ENCODE measurements around the gene LAMTOR5. TPM values are rescaled to one million over a fixed set of nuclear protein-coding genes. Genes with fewer than 3 reads are reported as not detected.
"Not testable (repeated sequence)": the region's sequence is repeated elsewhere in the genome, so short reads cannot be mapped to it uniquely, and the experiment has no call there.

The LAMTOR5 gene
- total RNA-seq, 4 donors from 2014 or later = 46.1 to 119 (median 80.2) TPM

GRCh38 chr1:110441888-110442287, 34.4 kb upstream of the LAMTOR5 start:
- intact Hi-C loops (cut with DNase I) = no loop called here
- no peak for TF ChIP-seq POLR2A (IDR thresholded peaks at IDR 0.05)
- Histone ChIP-seq H3K36me3 (no peaks in the 10 kb centered on the region), H3K27ac (peak overlapping the region in 2 of 3 donors; percentile 52 to 71), H3K4me3 (replicated peaks in 1 of 3) (no peak overlapping the region), H3K27me3 (no peaks in the 10 kb centered on the region), H3K9me3 (no peaks in the 10 kb centered on the region), H3K4me1 (peaks cover 13 to 20% of the 10 kb centered on the region in 2 donors)
- DNase-seq = no peak

GRCh38 chr1:110440877-110441276, 33.4 kb upstream of the LAMTOR5 start:
- no peak overlapping the region for H3K4me3 ChIP-seq (replicated peaks in 1 of 3)
- H3K27me3 ChIP-seq = no peaks in the 10 kb centered on the region
- H3K9me3 ChIP-seq = no peaks in the 10 kb centered on the region
- no peaks in the 10 kb centered on the region for H3K36me3 ChIP-seq
- WGBS, 2 donors = 13 to 33% methylated on average over 3 of the region's 3 CpGs
- intact Hi-C loops (cut with DNase I) = no loop called here
- peak; percentile 88 to 90 for DNase-seq
- peaks cover 13 to 20% of the 10 kb centered on the region in 2 donors for H3K4me1 ChIP-seq
- H3K27ac ChIP-seq = peak overlapping the region; percentile 52 to 74 (median 71)
- TF ChIP-seq POLR2A (IDR thresholded peaks at IDR 0.05) (no peak), CTCF (IDR thresholded peaks at IDR 0.05) (no peak)

- WGBS, 2 donors = 50 to 55% methylated on average over 1 to 3 of the region's 3 CpGs
- DNase-seq = peak; percentile 31 to 35
- H3K27ac ChIP-seq = peak overlapping the region in 2 of 3 donors; percentile 52 to 71
- H3K9me3 ChIP-seq; H3K36me3 ChIP-seq; H3K4me3 ChIP-seq (replicated peaks in 1 of 3); intact Hi-C loops (cut with DNase I); H3K27me3 ChIP-seq: not testable (repeated sequence)
- H3K4me1 ChIP-seq = peaks cover 13 to 20% of the 10 kb centered on the region in 2 donors
These were observed 32.4 kb upstream of the LAMTOR5 start for GRCh38 chr1:110439873-110440272.

- H3K9me3 ChIP-seq = no peaks in the 10 kb centered on the region
- H3K4me1 ChIP-seq = peaks cover 13 to 20% of the 10 kb centered on the region in 2 donors
- no peak overlapping the region for H3K4me3 ChIP-seq (replicated peaks in 1 of 3)
- intact Hi-C loops (cut with DNase I) = no loop called here
- H3K36me3 ChIP-seq = no peaks in the 10 kb centered on the region
- H3K27ac ChIP-seq = no peak overlapping the region
- H3K27me3 ChIP-seq = no peaks in the 10 kb centered on the region
- 74 to 95% methylated on average over 4 of the region's 4 CpGs for WGBS, 2 donors
- TF ChIP-seq CTCF (IDR thresholded peaks at IDR 0.05) (no peak), POLR2A (IDR thresholded peaks at IDR 0.05) (no peak)
- DNase-seq = no peak
These were observed 31.4 kb upstream of the LAMTOR5 start for GRCh38 chr1:110438893-110439292.

- H3K36me3 ChIP-seq; H3K4me3 ChIP-seq (replicated peaks in 1 of 3); DNase-seq; intact Hi-C loops (cut with DNase I); H3K27ac ChIP-seq; H3K27me3 ChIP-seq; H3K9me3 ChIP-seq: not testable (repeated sequence)
- H3K4me1 ChIP-seq = peaks cover 13 to 20% of the 10 kb centered on the region in 2 donors
- 89 to 93% methylated on average over 9 of the region's 9 CpGs for WGBS, 2 donors
These were observed 30.3 kb upstream of the LAMTOR5 start for GRCh38 chr1:110437645-110438299.

GRCh38 chr1:110436635-110437034, 29.1 kb upstream of the LAMTOR5 start:
- TF ChIP-seq POLR2A (IDR thresholded peaks at IDR 0.05) (no peak), CTCF (IDR thresholded peaks at IDR 0.05) (no peak)
- Histone ChIP-seq H3K4me3 (replicated peaks in 1 of 3) (no peak overlapping the region), H3K36me3 (no peaks in the 10 kb centered on the region), H3K27me3 (no peaks in the 10 kb centered on the region), H3K9me3 (no peaks in the 10 kb centered on the region), H3K27ac (no peak overlapping the region), H3K4me1 (peaks cover 13 to 20% of the 10 kb centered on the region in 2 donors)
- DNase-seq = no peak
- 70 to 71% methylated on average over 7 of the region's 7 CpGs for WGBS, 2 donors
- intact Hi-C loops (cut with DNase I) = no loop called here

Data from thyroid gland (tissue), 4 donors.